GM12801 (cell line): ENCODE results near the gene PFN3.

ENCODE experiments used
- TF ChIP-seq, protein P1 (sequence below): IDR thresholded peaks from one replicate; pipeline ENCODE4 v1.5.1; 2011; ENCODE audit warnings: control low read depth; ENCODE audit not compliant: insufficient read length; ENCODE audit errors: extremely low read depth

Gene PFN3

DNA sequence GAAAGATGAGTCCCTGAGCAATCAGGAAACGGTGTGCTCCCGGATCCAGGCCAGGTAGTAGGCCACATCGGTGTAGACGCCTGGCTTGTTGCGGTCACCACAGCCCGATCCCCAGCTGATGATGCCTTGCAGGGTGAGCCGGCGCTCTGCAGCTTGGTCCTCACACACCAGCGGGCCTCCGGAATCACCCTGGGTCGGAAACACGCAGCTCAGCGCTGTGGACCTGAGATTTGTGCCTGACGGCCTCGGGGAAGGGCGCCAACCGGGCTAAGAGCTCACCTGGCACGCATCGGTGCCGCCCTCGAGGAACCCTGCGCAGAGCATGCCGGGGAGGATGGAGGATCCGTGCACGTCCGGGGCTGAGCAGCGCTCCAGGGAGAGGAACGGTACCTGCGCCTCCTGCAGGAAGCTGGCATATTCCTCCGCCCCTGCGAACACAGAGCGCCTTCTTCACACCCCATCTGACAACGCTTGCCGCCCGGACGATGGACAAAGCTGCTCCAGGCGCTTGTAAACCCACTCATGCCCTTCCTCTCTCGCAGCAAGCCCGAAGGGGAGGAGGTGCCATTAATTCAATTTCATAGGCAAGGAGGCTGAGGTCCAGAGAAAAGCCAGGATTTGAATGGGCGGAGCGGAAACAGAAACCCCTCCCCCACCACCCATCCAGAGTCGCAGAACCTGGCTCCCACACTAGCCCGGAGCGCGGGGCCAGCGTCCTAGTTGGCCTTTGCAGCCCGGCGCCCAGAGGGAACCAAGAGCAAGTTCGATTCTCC lies 2.0 kb upstream of the PFN3 start:
- TF ChIP-seq, protein P1, sequence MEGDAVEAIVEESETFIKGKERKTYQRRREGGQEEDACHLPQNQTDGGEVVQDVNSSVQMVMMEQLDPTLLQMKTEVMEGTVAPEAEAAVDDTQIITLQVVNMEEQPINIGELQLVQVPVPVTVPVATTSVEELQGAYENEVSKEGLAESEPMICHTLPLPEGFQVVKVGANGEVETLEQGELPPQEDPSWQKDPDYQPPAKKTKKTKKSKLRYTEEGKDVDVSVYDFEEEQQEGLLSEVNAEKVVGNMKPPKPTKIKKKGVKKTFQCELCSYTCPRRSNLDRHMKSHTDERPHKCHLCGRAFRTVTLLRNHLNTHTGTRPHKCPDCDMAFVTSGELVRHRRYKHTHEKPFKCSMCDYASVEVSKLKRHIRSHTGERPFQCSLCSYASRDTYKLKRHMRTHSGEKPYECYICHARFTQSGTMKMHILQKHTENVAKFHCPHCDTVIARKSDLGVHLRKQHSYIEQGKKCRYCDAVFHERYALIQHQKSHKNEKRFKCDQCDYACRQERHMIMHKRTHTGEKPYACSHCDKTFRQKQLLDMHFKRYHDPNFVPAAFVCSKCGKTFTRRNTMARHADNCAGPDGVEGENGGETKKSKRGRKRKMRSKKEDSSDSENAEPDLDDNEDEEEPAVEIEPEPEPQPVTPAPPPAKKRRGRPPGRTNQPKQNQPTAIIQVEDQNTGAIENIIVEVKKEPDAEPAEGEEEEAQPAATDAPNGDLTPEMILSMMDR: no peak

DNA sequence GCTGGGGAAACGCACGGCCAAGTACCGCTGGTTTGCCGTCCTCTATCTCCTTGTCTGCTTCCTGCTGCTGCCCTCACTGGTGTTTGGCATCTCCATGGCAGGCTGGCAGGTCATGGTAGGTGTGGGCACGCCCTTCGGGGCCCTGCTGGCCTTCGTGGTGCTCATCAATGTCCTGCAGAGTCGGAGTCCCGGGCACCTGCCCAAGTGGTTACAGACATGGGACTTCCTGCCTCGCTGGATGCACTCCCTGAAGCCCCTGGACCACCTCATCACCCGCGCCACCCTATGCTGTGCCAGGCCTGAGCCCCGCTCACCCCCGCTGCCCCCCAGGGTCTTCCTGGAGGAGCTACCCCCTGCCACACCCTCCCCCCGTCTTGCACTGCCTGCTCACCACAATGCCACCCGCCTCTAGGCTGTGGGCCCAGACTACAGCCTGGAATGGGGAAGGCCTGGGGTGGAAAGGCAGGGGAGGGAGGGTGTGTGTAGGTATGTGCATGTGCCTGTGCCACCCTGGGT lies 2.5 kb downstream of the PFN3 start:
- TF ChIP-seq, protein P1: no peak

DNA sequence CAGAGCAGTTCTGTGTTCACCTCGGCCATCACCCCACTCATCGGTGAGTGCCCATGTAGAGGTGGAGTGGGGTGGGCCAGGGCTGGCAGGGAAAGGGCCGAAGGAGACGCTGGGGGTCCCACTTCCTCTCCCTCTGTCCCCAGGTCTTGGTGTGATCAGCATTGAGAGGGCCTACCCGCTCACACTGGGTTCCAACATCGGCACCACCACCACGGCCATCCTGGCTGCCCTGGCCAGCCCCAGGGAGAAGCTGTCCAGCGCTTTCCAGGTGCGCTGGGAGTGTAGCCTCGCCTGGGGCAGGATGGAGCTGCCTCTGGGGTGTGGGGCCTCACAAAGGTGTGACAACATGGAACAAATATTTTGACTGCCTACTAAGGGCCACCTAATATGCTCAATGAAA lies 3.7 kb downstream of the PFN3 start:
- TF ChIP-seq, protein P1: no peak

DNA sequence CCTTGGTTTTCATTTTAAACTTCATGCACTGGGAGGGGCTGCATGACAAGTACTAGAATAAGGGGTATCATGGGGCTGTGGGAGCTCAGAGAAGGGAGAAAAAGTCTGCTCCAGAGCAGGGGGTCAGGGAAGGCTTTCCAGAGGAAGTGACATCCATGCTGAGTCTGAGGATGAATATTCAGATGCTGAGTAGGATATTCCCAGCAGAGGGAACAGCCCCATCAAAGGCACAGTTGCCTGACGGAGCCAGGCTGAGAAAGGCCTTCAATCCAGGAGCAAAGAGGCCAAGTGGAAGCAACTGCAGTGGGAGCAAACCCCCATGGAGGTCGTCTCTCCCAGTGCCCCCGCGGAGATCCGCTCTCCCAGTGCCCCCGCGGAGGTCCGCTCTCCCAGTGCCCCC lies 4.4 kb downstream of the PFN3 start:
- TF ChIP-seq, protein P1: no peak

DNA sequence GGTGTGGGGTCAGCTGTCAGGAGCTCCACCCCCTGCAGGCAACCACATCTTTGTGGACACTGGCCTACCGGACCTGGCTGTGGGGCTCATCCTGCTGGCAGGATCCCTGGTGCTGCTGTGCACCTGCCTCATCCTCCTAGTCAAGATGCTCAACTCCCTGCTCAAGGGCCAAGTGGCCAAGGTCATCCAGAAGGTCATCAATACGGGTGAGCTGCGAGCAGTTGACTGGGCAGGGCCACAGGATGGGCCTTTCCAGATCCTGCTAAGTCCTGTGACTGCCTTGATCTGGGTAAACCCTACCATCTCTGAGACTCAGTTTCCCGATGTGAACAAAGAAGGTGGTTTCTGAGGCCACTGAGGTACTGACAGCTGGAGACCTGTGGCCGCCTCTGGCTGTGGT lies 6.5 kb downstream of the PFN3 start:
- TF ChIP-seq, protein P1: no peak

DNA sequence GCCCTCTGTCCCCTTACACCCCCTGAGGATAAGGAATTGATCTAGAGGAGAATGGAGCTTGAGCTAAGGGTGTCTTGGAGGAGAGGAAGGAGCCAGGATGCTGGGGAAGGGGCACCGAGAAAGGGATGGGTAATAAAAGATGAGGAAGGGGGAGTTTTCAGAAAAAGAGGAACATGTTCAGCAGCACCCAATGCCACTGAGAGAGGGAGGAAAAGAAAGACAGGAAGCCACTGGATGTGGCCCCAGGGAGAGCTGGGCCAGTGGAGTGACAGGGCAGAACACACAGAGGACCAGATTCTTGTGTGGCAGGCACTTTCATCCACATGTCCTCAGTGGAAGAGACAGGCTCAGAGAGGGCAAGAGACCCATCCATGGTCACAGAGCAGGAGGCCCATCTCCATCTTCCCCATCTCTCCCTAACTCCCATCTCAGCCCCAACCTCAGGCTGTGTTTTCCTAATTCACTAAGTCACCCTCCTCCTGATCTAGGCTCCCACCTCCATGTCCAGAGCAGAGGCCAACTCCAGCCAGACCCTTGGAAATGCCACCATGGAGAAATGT lies 7.2 kb downstream of the PFN3 start:
- TF ChIP-seq, protein P1: no peak

DNA sequence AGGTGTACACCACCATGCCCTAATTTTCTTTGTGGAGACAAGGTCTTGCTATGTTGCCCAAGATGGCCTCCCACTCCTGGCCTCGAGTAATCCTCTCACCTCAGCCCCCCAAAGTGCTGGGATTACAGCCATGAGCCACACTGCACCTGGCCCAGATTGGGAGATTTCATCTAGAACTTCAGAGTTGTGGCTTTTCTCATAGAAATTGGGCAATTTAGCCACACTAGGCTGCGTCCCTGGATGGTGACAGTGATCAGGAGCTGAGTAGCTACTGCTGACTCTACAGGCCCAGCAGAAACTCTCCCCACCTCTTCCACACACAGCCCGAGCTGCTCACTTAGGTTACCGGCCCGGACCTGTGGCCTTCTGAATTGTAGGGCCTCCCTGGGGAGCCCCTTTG lies 7.7 kb downstream of the PFN3 start:
- TF ChIP-seq, protein P1: no peak
